WTC11 (cell line): ENCODE results near the gene JMJD7. TPM values are rescaled to one million over a fixed set of nuclear protein-coding genes. Genes with fewer than 3 reads are reported as not detected.

ENCODE experiments used
- ATAC-seq: fragments of 200-7000 bp; cut with Tn5 transposase; 2 replicates; pipeline ENCODE4 v1.10.0; 2021; ENCODE audit warnings: mild to moderate bottlenecking, moderate library complexity
- CTCF ChIA-PET: fragments of 300-600 bp; sonication (Branson Sonifier 250); formaldehyde crosslinking; loops from one replicate; lab custom pipeline; 2021; ENCODE audit warnings: antibody characterized with exemption; lab: Charles Lee
- POLR2A ChIA-PET: fragments of 350-600 bp; sonication (Branson Sonifier 250); formaldehyde crosslinking; loops from one replicate; lab custom pipeline; 2021; ENCODE audit warnings: antibody characterized with exemption; lab: Charles Lee
- DNase-seq: peaks from one replicate; pipeline ENCODE4 v3.0.0; 2021; ENCODE audit warnings: low spot score
- H3K27ac Mint-ChIP-seq: 2 replicates; pipeline ENCODE4 v1.8.0; 2021; ENCODE audit warnings: mixed read lengths
- H3K27me3 Mint-ChIP-seq: 2 replicates; pipeline ENCODE4 v1.8.0; 2021; ENCODE audit warnings: low read depth, mild to moderate bottlenecking, moderate library complexity, mixed read lengths
- H3K36me3 Mint-ChIP-seq: 2 replicates; pipeline ENCODE4 v1.8.0; 2021; ENCODE audit warnings: mixed read lengths
- H3K4me1 Mint-ChIP-seq: 2 replicates; pipeline ENCODE4 v1.8.0; 2022; ENCODE audit warnings: mixed read lengths
- H3K4me3 Mint-ChIP-seq: 2 replicates; pipeline ENCODE4 v1.8.0; 2021; ENCODE audit warnings: mild to moderate bottlenecking, moderate library complexity, mixed read lengths
- H3K9me3 Mint-ChIP-seq: 2 replicates; pipeline ENCODE4 v1.8.0; 2021; ENCODE audit warnings: mixed read lengths
- CBFB ChIP-seq: sonication (generic); formaldehyde crosslinking; IDR thresholded peaks from 2 replicates; pipeline ENCODE4 v1.8.1; 2022; ENCODE audit warnings: mild to moderate bottlenecking, low read depth, missing genetic modification reagents
- CREM ChIP-seq: sonication (generic); formaldehyde crosslinking; IDR thresholded peaks from 2 replicates; pipeline ENCODE4 v1.8.1; 2022; ENCODE audit warnings: mild to moderate bottlenecking, missing genetic modification reagents, moderate library complexity
- CTCF ChIP-seq: fragments of 200-600 bp; IDR thresholded peaks from 2 replicates; pipeline ENCODE4 v1.8.0; 2022; ENCODE audit warnings: antibody characterized with exemption
- EMX1 ChIP-seq: fragments of 250-450 bp; sonication (Bioruptor Pico); IDR thresholded peaks from 2 replicates; pipeline ENCODE4 v1.8.0; 2021; ENCODE audit warnings: mild to moderate bottlenecking
- ETV6 ChIP-seq: sonication (generic); formaldehyde crosslinking; IDR thresholded peaks from 2 replicates; pipeline ENCODE4 v1.8.1; 2022; ENCODE audit warnings: mild to moderate bottlenecking, missing genetic modification reagents
- FOXK1 ChIP-seq: sonication (generic); formaldehyde crosslinking; IDR thresholded peaks from 2 replicates; pipeline ENCODE4 v1.8.0; 2022; ENCODE audit warnings: mild to moderate bottlenecking, moderate library complexity, missing genetic modification reagents
- JAZF1 ChIP-seq: fragments of 250-450 bp; sonication (Bioruptor Pico); IDR thresholded peaks from 2 replicates; pipeline ENCODE4 v1.9.0; 2021; ENCODE audit warnings: moderate library complexity, mild to moderate bottlenecking, inconsistent platforms
- JUN ChIP-seq: sonication (generic); formaldehyde crosslinking; IDR thresholded peaks from 2 replicates; pipeline ENCODE4 v1.8.0; 2023; ENCODE audit warnings: mild to moderate bottlenecking, missing genetic modification reagents
- OVOL2 ChIP-seq: fragments of 250-450 bp; sonication (Bioruptor Pico); IDR thresholded peaks from 2 replicates; pipeline ENCODE4 v1.9.0; 2021; ENCODE audit warnings: mild to moderate bottlenecking, borderline replicate concordance
- PRDM15 ChIP-seq: sonication (generic); formaldehyde crosslinking; IDR thresholded peaks from 2 replicates; pipeline ENCODE4 v1.8.0; 2022; ENCODE audit warnings: missing genetic modification reagents
- SMAD3 ChIP-seq: sonication (generic); formaldehyde crosslinking; IDR thresholded peaks from 2 replicates; pipeline ENCODE4 v1.8.0; 2022; ENCODE audit warnings: missing genetic modification reagents, mild to moderate bottlenecking, borderline replicate concordance
- SP1 ChIP-seq: sonication (generic); formaldehyde crosslinking; conservative IDR thresholded peaks from 2 replicates; pipeline ENCODE4 v1.8.1; 2022; ENCODE audit warnings: missing genetic modification reagents
- TEAD4 ChIP-seq: sonication (generic); formaldehyde crosslinking; IDR thresholded peaks from 2 replicates; pipeline ENCODE4 v1.8.0; 2022; ENCODE audit warnings: mild to moderate bottlenecking, missing genetic modification reagents
- ZNF232 ChIP-seq: sonication (generic); formaldehyde crosslinking; IDR thresholded peaks from 2 replicates; pipeline ENCODE4 v1.8.0; 2022; ENCODE audit warnings: mild to moderate bottlenecking, missing genetic modification reagents
- ZNF263 ChIP-seq: sonication (generic); formaldehyde crosslinking; IDR thresholded peaks from 2 replicates; pipeline ENCODE4 v1.8.1; 2022; ENCODE audit warnings: low read depth, mild to moderate bottlenecking, moderate library complexity, missing genetic modification reagents
- ZNF281 ChIP-seq: sonication (generic); formaldehyde crosslinking; IDR thresholded peaks from 2 replicates; pipeline ENCODE4 v1.8.0; 2023; ENCODE audit warnings: mild to moderate bottlenecking, missing genetic modification reagents
- ZNF317 ChIP-seq: sonication (generic); formaldehyde crosslinking; IDR thresholded peaks from 2 replicates; pipeline ENCODE4 v1.8.1; 2023; ENCODE audit warnings: low read depth, mild to moderate bottlenecking, moderate library complexity, missing genetic modification reagents, borderline replicate concordance
- ZNF416 ChIP-seq: fragments of 250-450 bp; sonication (Bioruptor Pico); IDR thresholded peaks from 2 replicates; pipeline ENCODE4 v1.9.0; 2021; ENCODE audit warnings: mild to moderate bottlenecking, inconsistent platforms
- total RNA-seq: library from RNA; stranded (reverse); gene quantifications from 3 replicates; pipeline ENCODE4 v1.2.3, GENCODE V29; 2021
- TF ChIP-seq, protein P1 (sequence below): fragments of 250-450 bp; sonication (Bioruptor Pico); IDR thresholded peaks from 2 replicates; pipeline ENCODE4 v1.9.0; 2021; ENCODE audit warnings: mild to moderate bottlenecking
- TF ChIP-seq, protein P2 (sequence below): sonication (generic); formaldehyde crosslinking; IDR thresholded peaks from 2 replicates; pipeline ENCODE4 v1.8.0; 2022; ENCODE audit warnings: mild to moderate bottlenecking, missing genetic modification reagents

The JMJD7 gene
- total RNA-seq, 1 experiment from 2014 or later, result 19.9 TPM

DNA sequence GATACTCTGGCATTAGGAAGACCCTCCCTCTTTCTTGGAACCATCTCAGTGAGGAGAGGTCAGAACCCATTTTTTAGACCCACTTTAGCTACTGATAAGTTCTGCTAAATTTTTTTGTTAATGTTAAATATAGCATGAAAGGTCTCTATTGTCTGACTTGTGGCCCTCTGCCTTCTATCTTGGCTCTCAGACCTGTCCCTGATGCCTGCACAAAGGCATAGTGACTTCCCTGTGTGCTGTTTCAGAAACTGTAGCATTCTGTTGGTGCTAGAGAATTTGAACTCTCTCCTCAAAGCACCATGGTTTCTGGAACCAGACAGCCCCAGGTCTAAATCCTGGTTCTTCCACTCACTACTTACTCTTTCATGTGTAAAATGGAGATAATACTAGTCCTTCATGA lies 38.2 kb upstream of the JMJD7 start:
- ChIA-PET CTCF (interaction anchor here (0.7 to 6.2 kb wide), 3 partner anchors 16 to 115 kb away, joined by 3 to 45 read pairs (median 7); partner anchors contain the start of gene MAPKBP1), POLR2A (no interaction called here)
- ATAC-seq (peak; percentile 23; the same call in 1 of the 2 replicates), DNase-seq (no peak)
- Mint-ChIP-seq H3K9me3 (no peaks in the 10 kb centered on the region), H3K36me3 (no peaks in the 10 kb centered on the region), H3K27ac (no peak overlapping the region), H3K4me1 (peaks cover 37% of the 10 kb centered on the region), H3K27me3 (no peaks in the 10 kb centered on the region), H3K4me3 (no peak overlapping the region)
- TF ChIP-seq PRDM15 (CRISPR knock-in tag) (no peak), SP1 (CRISPR knock-in tag) (no peak), EMX1 (CRISPR knock-in tag) (no peak)

DNA sequence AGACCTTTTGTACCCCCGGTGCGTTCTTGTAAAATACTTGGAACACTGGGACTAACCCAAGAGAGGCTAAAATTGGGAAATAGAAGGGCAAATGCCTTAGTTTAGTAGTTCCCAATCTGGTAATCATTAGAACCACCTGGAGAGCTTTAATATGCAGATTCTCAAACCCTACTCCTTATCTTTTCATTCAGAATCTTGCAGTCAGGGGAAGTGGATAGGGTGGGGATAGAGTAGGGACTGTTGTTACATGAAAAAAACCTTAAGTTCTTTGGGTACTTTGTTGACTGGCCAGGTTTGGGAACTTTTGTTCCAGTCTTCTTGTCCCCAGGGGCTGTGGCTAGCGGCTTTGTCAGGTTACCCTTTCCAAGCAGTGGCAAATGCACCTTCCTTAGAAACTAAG lies 37.7 kb upstream of the JMJD7 start:
- Mint-ChIP-seq H3K27me3 (no peaks in the 10 kb centered on the region), H3K9me3 (no peaks in the 10 kb centered on the region), H3K36me3 (no peaks in the 10 kb centered on the region), H3K4me3 (no peak overlapping the region), H3K4me1 (peaks cover 37% of the 10 kb centered on the region), H3K27ac (peak overlapping the region; percentile 27)
- ATAC-seq (peak; percentile 67), DNase-seq (no peak)
- ChIA-PET POLR2A (no interaction called here), CTCF (interaction anchor here (0.7 to 6.2 kb wide), 2 partner anchors 16 to 114 kb away, joined by 3 to 45 read pairs; partner anchors contain the start of gene MAPKBP1)
- no peak for TF ChIP-seq OVOL2
- TF ChIP-seq FOXK1 (CRISPR knock-in tag), result no peak
- TF ChIP-seq ZNF416 (CRISPR knock-in tag), result no peak
- TF ChIP-seq CTCF, result no peak
- TF ChIP-seq SMAD3 (CRISPR knock-in tag), result no peak
- TF ChIP-seq ZNF263, result no peak
- TF ChIP-seq, protein P1, sequence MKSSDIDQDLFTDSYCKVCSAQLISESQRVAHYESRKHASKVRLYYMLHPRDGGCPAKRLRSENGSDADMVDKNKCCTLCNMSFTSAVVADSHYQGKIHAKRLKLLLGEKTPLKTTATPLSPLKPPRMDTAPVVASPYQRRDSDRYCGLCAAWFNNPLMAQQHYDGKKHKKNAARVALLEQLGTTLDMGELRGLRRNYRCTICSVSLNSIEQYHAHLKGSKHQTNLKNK (CRISPR knock-in tag), result no peak
- TF ChIP-seq ETV6 (CRISPR knock-in tag), result no peak
- no peak for TF ChIP-seq TEAD4
- TF ChIP-seq JUN (CRISPR knock-in tag), result no peak
- no peak for TF ChIP-seq CREM
- no peak for TF ChIP-seq CBFB (CRISPR knock-in tag)

GRCh38 chr15:41790756-41791546 lies 36.9 kb upstream of the JMJD7 start:
- no peak for DNase-seq
- POLR2A ChIA-PET, result no interaction called here
- no peak overlapping the region for H3K4me3 Mint-ChIP-seq
- H3K4me1 Mint-ChIP-seq, result peaks cover 37% of the 10 kb centered on the region
- H3K27ac Mint-ChIP-seq, result peak overlapping the region; percentile 27; the same call in 1 of the 2 replicates
- peak; percentile 46 for ATAC-seq
- H3K36me3 Mint-ChIP-seq, result no peaks in the 10 kb centered on the region
- no peaks in the 10 kb centered on the region for H3K27me3 Mint-ChIP-seq
- no peaks in the 10 kb centered on the region for H3K9me3 Mint-ChIP-seq
- CTCF ChIA-PET, result interaction anchor here (0.9 to 6.2 kb wide), 4 partner anchors 16 to 205 kb away, joined by 3 to 45 read pairs (median 4); partner anchors contain the start of gene MAPKBP1
- no peak for TF ChIP-seq JAZF1 (CRISPR knock-in tag)
- TF ChIP-seq CREM, result no peak
- no peak for TF ChIP-seq ZNF232
- no peak for TF ChIP-seq ZNF317 (CRISPR knock-in tag)
- no peak for TF ChIP-seq ZNF281 (CRISPR knock-in tag)
- TF ChIP-seq JUN (CRISPR knock-in tag), result no peak
- TF ChIP-seq, protein P2, sequence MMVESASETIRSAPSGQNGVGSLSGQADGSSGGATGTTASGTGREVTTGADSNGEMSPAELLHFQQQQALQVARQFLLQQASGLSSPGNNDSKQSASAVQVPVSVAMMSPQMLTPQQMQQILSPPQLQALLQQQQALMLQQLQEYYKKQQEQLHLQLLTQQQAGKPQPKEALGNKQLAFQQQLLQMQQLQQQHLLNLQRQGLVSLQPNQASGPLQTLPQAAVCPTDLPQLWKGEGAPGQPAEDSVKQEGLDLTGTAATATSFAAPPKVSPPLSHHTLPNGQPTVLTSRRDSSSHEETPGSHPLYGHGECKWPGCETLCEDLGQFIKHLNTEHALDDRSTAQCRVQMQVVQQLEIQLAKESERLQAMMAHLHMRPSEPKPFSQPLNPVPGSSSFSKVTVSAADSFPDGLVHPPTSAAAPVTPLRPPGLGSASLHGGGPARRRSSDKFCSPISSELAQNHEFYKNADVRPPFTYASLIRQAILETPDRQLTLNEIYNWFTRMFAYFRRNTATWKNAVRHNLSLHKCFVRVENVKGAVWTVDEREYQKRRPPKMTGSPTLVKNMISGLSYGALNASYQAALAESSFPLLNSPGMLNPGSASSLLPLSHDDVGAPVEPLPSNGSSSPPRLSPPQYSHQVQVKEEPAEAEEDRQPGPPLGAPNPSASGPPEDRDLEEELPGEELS (CRISPR knock-in tag), result no peak
